Pancreas (tissue), 10 donors: ENCODE results near the gene RNPEPL1. TPM values are rescaled to one million over a fixed set of nuclear protein-coding genes. Genes with fewer than 3 reads are reported as not detected.

Experiments
- ATAC-seq, 4 donors: fragments of 200-7000 bp; cut with Tn5 transposase; one replicate each; pipeline versions ENCODE4 v1.8.0 to v1.9.1; 2020; ENCODE audit warnings: mild to moderate bottlenecking in 4 of 4, moderate library complexity in 4 of 4
- DNase-seq, 6 donors: peaks; one replicate each; pipeline ENCODE4 v3.0.0-alpha.2; 2020
- FAIRE-seq: peaks from 2 replicates; lab custom pipeline; 2012; peaks lifted over from hg19 to GRCh38; lab: Jason Lieb, UNC
- H3K27ac ChIP-seq, 4 donors: fragments of 200-600 bp; sonication (generic); 1 replicate in 3 of 4; 2 replicates in 1 of 4; pipeline versions ENCODE4 v1.5.0 to v1.8.0; 2020
- H3K27me3 ChIP-seq, 4 donors: fragments of 200-600 bp; one replicate each; pipeline ENCODE4 v1.8.0; 2021
- H3K36me3 ChIP-seq, 3 donors: fragments of 200-600 bp; sonication (generic) in 1 of 3; one replicate each; pipeline versions ENCODE4 v1.5.0 to v1.8.0; 2020 to 2021
- H3K4me1 ChIP-seq, 3 donors: fragments of 200-600 bp; one replicate each; pipeline ENCODE4 v1.8.0; 2021
- H3K4me3 ChIP-seq, 4 donors: fragments of 200-600 bp; sonication (generic) in 2 of 4; one replicate each; pipeline versions ENCODE4 v1.5.0 to v1.8.0; 2020 to 2021
- H3K9me3 ChIP-seq, 4 donors: fragments of 200-600 bp; one replicate each; pipeline ENCODE4 v1.8.0; 2021
- CTCF ChIP-seq, 4 donors: fragments of 200-600 bp; sonication (generic) in 3 of 4; IDR thresholded peaks; one replicate each; pipeline versions ENCODE4 v1.5.0 to v1.8.0; 2021; ENCODE audit warnings: antibody characterized with exemption in 4 of 4
- WGBS, 2 donors: extraction: QIAGEN DNeasy Blood & Tissue Kit; methylation state at CpG; one replicate each; pipeline ENCODE4 v1.1.7; 2013; 5-methylcytosine and 5-hydroxymethylcytosine counted together
- intact Hi-C, 3 donors: fragments of 100-400 bp; cut with DNase I; formaldehyde crosslinking; loops; one replicate each; pipeline versions ENCODE4 v1.11.1 to v1.14.2; 2022
- polyA plus RNA-seq, 2 donors: library from polyadenylated mRNA; stranded (reverse); fragments of 200-250 nt; gene quantifications; one replicate each; pipeline ENCODE4 v1.2.3, GENCODE V29; 2013
- total RNA-seq, 6 donors: library from RNA; stranded (reverse); fragmentation: NEBNext Ultra II Directional in 4 of 6; extraction: Animal tissue kit (Norgen Biotek cat#: 25700) in 4 of 6; gene quantifications; one replicate each; pipeline versions ENCODE4 v1.2.1 to v1.2.4, GENCODE V29; 2021 to 2023
- donor health status: healthy with polysubstance abuse.
- donor health status: DM: no; HTN: no; CAD: no; lungs with moderate emphysema.
- donor health status: DM: no; HTN: no; CAD: no.
- donor health status: control.
- donor health status: control.
- donor health status: Bipolar disorder and iron deficiency.
- donor health status: DM: yes; HTN: yes; CAD: no.
- donor health status: DM: no; HTN: no; CAD: no.
- donor health status: DM: no; HTN: no; CAD: no.
- donor health status: DM: yes; HTN: yes; CAD: no.

Gene RNPEPL1
- total and polyA plus RNA-seq, 8 donors, result 37.1 to 195 (median 43.9) TPM

- 89 to 93% methylated on average over 11 of the region's 11 CpGs for WGBS, 2 donors
- no peaks in the 10 kb centered on the region for H3K36me3 ChIP-seq
- intact Hi-C loops, result no loop called here
- TF ChIP-seq CTCF (IDR thresholded peaks at IDR 0.05), result no peak
- no peaks in the 10 kb centered on the region for H3K9me3 ChIP-seq
- DNase-seq, result peak in 1 of 6 donors; percentile 46
- no peak for FAIRE-seq
- no peak overlapping the region for H3K27ac ChIP-seq
- no peak for ATAC-seq
- no peaks in the 10 kb centered on the region for H3K27me3 ChIP-seq
- H3K4me3 ChIP-seq, result no peak overlapping the region
- H3K4me1 ChIP-seq, result no peaks in the 10 kb centered on the region
Observed at GRCh38 chr2:240601831-240602160, 33.5 kb downstream of the RNPEPL1 start.

GRCh38 chr2:240602266-240603050 lies 34.2 kb downstream of the RNPEPL1 start:
- Histone ChIP-seq H3K36me3 (no peaks in the 10 kb centered on the region), H3K27ac (no peak overlapping the region), H3K4me1 (no peaks in the 10 kb centered on the region), H3K27me3 (no peaks in the 10 kb centered on the region), H3K9me3 (no peaks in the 10 kb centered on the region), H3K4me3 (no peak overlapping the region)
- DNase-seq, result peak in 4 of 6 donors; percentile 11 to 50 (median 37)
- no peak for TF ChIP-seq CTCF (IDR thresholded peaks at IDR 0.05)
- intact Hi-C loops, result no loop called here
- 91% methylated on average over 32 of the region's 32 CpGs for WGBS, 2 donors
- no peak for ATAC-seq
- FAIRE-seq, result no peak

- 87 to 93% methylated on average over 22 of the region's 22 CpGs for WGBS, 2 donors
- H3K27me3 ChIP-seq, result no peaks in the 10 kb centered on the region
- no peaks in the 10 kb centered on the region for H3K36me3 ChIP-seq
- intact Hi-C loops, result no loop called here
- DNase-seq, result peak in 4 of 6 donors; percentile 12 to 50 (median 36)
- H3K9me3 ChIP-seq, result no peaks in the 10 kb centered on the region
- TF ChIP-seq CTCF (IDR thresholded peaks at IDR 0.05), result no peak
- no peak overlapping the region for H3K27ac ChIP-seq
- no peak for FAIRE-seq
- no peak overlapping the region for H3K4me3 ChIP-seq
- ATAC-seq, result no peak
- no peaks in the 10 kb centered on the region for H3K4me1 ChIP-seq
Observed at GRCh38 chr2:240603081-240603835, 35.0 kb downstream of the RNPEPL1 start.

- FAIRE-seq (no peak), ATAC-seq (no peak), DNase-seq (peak in 3 of 6 donors; percentile 14 to 55 (median 35))
- TF ChIP-seq CTCF (IDR thresholded peaks at IDR 0.05), result no peak
- Histone ChIP-seq H3K9me3 (no peaks in the 10 kb centered on the region), H3K4me3 (no peak overlapping the region), H3K4me1 (no peaks in the 10 kb centered on the region), H3K27me3 (no peaks in the 10 kb centered on the region), H3K27ac (no peak overlapping the region), H3K36me3 (no peaks in the 10 kb centered on the region)
- WGBS, 2 donors, result 87 to 94% methylated on average over 9 to 10 of the region's 10 CpGs
- intact Hi-C loops, result no loop called here
Observed at GRCh38 chr2:240603846-240604245, 35.6 kb downstream of the RNPEPL1 start.
